Transverse colon (tissue), 4 donors: ENCODE data around the gene NKD2. TPM values are rescaled to one million over a fixed set of nuclear protein-coding genes. Genes with fewer than 3 reads are reported as not detected.

ENCODE experiments used
- DNase-seq: peaks from one replicate; pipeline ENCODE4 v3.0.0-alpha.2; 2019
- H3K27ac ChIP-seq, 4 donors: fragments of 200-600 bp; sonication (generic); 2 replicates each; pipeline ENCODE4 v1.5.1; 2016 to 2018; ENCODE audit warnings: inconsistent platforms in 4 of 4
- H3K27me3 ChIP-seq: fragments of 200-600 bp; sonication (generic); 2 replicates; pipeline ENCODE4 v1.5.1; 2017; ENCODE audit warnings: inconsistent platforms
- H3K36me3 ChIP-seq, 4 donors: fragments of 200-600 bp; sonication (generic); 2 replicates each; pipeline ENCODE4 v1.5.1; 2017 to 2019; ENCODE audit warnings: inconsistent platforms in 4 of 4
- H3K4me1 ChIP-seq, 4 donors: fragments of 200-600 bp; sonication (generic); 2 replicates each; pipeline ENCODE4 v1.5.1; 2017 to 2020; ENCODE audit warnings: inconsistent platforms in 4 of 4
- H3K4me3 ChIP-seq, 4 donors: fragments of 200-600 bp; sonication (generic); 1 replicate in 1 of 4; 2 replicates in 3 of 4; pipeline versions ENCODE4 v1.5.1 to v1.6.1; 2017 to 2019; ENCODE audit warnings: inconsistent platforms in 4 of 4
- H3K9me3 ChIP-seq, 2 donors: fragments of 200-600 bp; sonication (generic); 2 replicates each; pipeline ENCODE4 v1.5.1; 2017 to 2019; ENCODE audit warnings: inconsistent platforms in 2 of 2
- CTCF ChIP-seq, 5 experiments: fragments of 200-600 bp in 3 of 5; fragments of 450-650 bp in 2 of 5; sonication (generic) in 3 of 5; IDR thresholded peaks; 1 replicate in 2 of 5; 2 replicates in 3 of 5; pipeline ENCODE4 v1.5.1; 2016 to 2017; ENCODE audit warnings: antibody characterized with exemption in 5 of 5, inconsistent platforms in 3 of 5, mild to moderate bottlenecking in 2 of 5, moderate library complexity in 1 of 5
- EP300 ChIP-seq: sonication (generic); formaldehyde crosslinking; IDR thresholded peaks from one replicate; pipeline ENCODE4 v1.6.1; 2017; ENCODE audit warnings: antibody characterized with exemption, low read depth
- POLR2A ChIP-seq: fragments of 450-650 bp; IDR thresholded peaks from one replicate; pipeline ENCODE4 v1.6.1; 2016; ENCODE audit warnings: antibody characterized with exemption, mild to moderate bottlenecking, moderate library complexity
- POLR2AphosphoS5 ChIP-seq, 3 donors: sonication (generic); formaldehyde crosslinking; IDR thresholded peaks; one replicate each; pipeline ENCODE4 v1.6.1; 2016; ENCODE audit warnings: antibody characterized with exemption in 3 of 3
- WGBS, 2 donors: methylation state at CpG; one replicate each; pipeline ENCODE4 v1.1.5; 2018; ENCODE audit warnings: low coverage in 1 of 2; 5-methylcytosine and 5-hydroxymethylcytosine counted together
- in situ Hi-C, 4 donors: fragments of 200-750 bp; cut with MboI; loops; one replicate each; pipeline versions ENCODE4 v1.15.0 to v1.15.1; 2017; ENCODE audit warnings: low sequenced_read_pairs in 3 of 4, low pct_ligation_motif_present in 1 of 4, low pct_unique_long_range_greater_than_20kb in 1 of 4
- intact Hi-C: fragments of 100-400 bp; cut with DNase I; formaldehyde crosslinking; loops from one replicate; pipeline ENCODE4 v1.15.1; 2023; ENCODE audit warnings: low total_unique reads
- total RNA-seq, 4 donors: library from RNA; depleted of rRNA; stranded (reverse); fragments of >200 nt; gene quantifications; one replicate each; pipeline ENCODE4 v1.1.0, GENCODE V29; 2016

Gene NKD2
- total RNA-seq, 4 donors from 2014 or later = 0.41 to 0.80 TPM; not detected in 2

DNA sequence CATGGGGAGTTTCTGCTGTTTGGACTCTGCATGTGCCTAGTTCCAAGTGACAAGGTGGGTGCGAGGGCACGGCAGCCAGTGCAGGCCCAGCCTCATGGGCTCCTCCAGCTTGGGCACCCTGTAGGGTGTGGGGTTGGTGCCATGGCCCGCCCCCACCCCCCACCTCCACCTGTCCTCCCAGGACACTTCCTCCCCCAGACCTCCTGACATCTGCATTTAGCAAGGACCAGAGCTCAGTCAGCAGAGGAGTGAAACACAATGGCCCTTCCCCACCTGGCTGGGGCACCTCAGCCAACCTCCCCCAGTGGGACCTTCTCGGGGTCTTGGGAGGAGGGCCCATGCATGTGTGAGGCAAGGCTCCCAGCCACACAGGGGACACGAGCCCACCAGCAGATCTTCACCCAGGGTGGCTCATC lies 1.9 kb upstream of the NKD2 start:
- 83% methylated on average over 4 of the region's 5 CpGs; no CpG with 5 or more reads in 1 of the 2 donors for WGBS, 2 donors
- no peaks in the 10 kb centered on the region for H3K36me3 ChIP-seq
- H3K4me1 ChIP-seq = peaks cover 4 to 36% (median 31%) of the 10 kb centered on the region in 4 donors
- TF ChIP-seq CTCF (IDR thresholded peaks at IDR 0.05) (no peak), POLR2A (no peak), EP300 (no peak), POLR2AphosphoS5 (IDR thresholded peaks at IDR 0.05) (no peak)
- no peaks in the 10 kb centered on the region for H3K9me3 ChIP-seq
- peak; percentile 5 for DNase-seq
- intact Hi-C loops = no loop called here
- H3K27ac ChIP-seq = no peak overlapping the region
- no peak overlapping the region for H3K4me3 ChIP-seq
- in situ Hi-C loops = loop anchor here in 1 of 4 donors (25.0 kb wide), 1 partner anchor 131 kb away; no protein-coding TSS in a partner anchor
- H3K27me3 ChIP-seq = peaks cover 71% of the 10 kb centered on the region

GRCh38 chr5:1007221-1007680 lies 1.4 kb upstream of the NKD2 start:
- Histone ChIP-seq H3K36me3 (no peaks in the 10 kb centered on the region), H3K27ac (no peak overlapping the region), H3K9me3 (no peaks in the 10 kb centered on the region), H3K27me3 (peaks cover 72% of the 10 kb centered on the region), H3K4me1 (peaks cover 4 to 36% (median 31%) of the 10 kb centered on the region in 4 donors), H3K4me3 (no peak overlapping the region)
- peak; percentile 4 for DNase-seq
- in situ Hi-C loops = loop anchor here in 1 of 4 donors (25.0 kb wide), 1 partner anchor 130 kb away; no protein-coding TSS in a partner anchor
- 78% methylated on average over 14 of the region's 17 CpGs; no CpG with 5 or more reads in 1 of the 2 donors for WGBS, 2 donors
- intact Hi-C loops = no loop called here
- no peak for TF ChIP-seq CTCF (IDR thresholded peaks at IDR 0.05)
- no peak for TF ChIP-seq POLR2A
- no peak for TF ChIP-seq POLR2AphosphoS5 (IDR thresholded peaks at IDR 0.05)
- TF ChIP-seq EP300 = no peak

DNA sequence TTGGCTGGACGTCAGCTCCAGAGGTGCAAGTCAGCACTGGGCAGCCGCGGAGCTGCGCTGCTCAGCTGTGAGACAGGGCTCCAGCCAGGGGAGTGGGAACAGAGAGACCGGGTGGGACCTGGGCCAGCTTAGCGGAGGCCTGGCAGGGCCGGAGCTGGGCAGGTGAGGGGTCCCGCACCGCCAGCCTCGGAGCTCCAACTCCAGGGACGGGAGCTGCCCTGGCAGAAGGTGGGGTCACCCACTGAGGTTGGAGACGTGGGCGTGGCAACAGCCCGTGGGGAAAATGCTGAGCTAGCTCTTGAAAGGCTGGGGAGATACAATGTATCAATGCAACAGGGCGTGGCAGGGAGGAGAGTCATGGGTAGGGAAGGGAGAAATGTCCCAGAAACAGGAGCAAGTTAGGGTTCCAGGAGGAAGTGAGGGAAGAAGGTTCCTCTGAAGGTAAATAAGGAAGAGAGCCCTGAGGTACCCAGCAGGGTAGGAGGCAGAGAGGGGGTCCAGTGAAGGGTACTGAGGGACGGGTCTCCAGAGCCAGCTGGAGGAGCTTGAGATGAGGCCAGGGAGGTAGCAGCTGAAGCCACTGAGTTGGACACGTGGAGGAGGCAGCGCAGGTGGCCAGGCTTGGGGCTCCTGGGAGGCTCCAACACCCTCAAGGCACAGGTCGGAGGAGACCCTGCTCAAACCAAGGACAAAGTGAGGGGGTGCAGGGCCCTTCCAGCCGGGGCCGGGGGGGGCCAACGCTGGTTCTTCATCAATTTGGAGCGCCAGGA lies 736 bp upstream of the NKD2 start:
- H3K4me1 ChIP-seq = peaks cover 4 to 36% (median 31%) of the 10 kb centered on the region in 4 donors
- no peaks in the 10 kb centered on the region for H3K36me3 ChIP-seq
- intact Hi-C loops (no loop called here), in situ Hi-C loops (loop anchor here in 1 of 4 donors (25.0 kb wide), 1 partner anchor 129 kb away; no protein-coding TSS in a partner anchor)
- peaks cover 72% of the 10 kb centered on the region for H3K27me3 ChIP-seq
- no peak overlapping the region for H3K27ac ChIP-seq
- 63% methylated on average over 18 of the region's 23 CpGs; no CpG with 5 or more reads in 1 of the 2 donors for WGBS, 2 donors
- no peaks in the 10 kb centered on the region for H3K9me3 ChIP-seq
- peak overlapping the region in 1 of 4 donors; percentile 58 for H3K4me3 ChIP-seq
- DNase-seq = peak; percentile 8
- no peak for TF ChIP-seq EP300
- TF ChIP-seq POLR2A = no peak
- no peak for TF ChIP-seq POLR2AphosphoS5 (IDR thresholded peaks at IDR 0.05)
- TF ChIP-seq CTCF (IDR thresholded peaks at IDR 0.05) = no peak
